Neural crest cell (in vitro differentiated cells): Measurements from ENCODE around the gene GALNT18. TPM values are rescaled to one million over a fixed set of nuclear protein-coding genes. Genes with fewer than 3 reads are reported as not detected.

Experiments
- DNase-seq: peaks from one replicate; pipeline ENCODE4 v3.0.0; 2021; ENCODE audit warnings: low read depth, mixed read lengths, low spot score
- H3K27ac Mint-ChIP-seq: one replicate; pipeline ENCODE4 v1.8.0; 2021; ENCODE audit warnings: mild to moderate bottlenecking, mixed read lengths; ENCODE audit not compliant: unreplicated experiment
- H3K27me3 Mint-ChIP-seq: 2 replicates; pipeline ENCODE4 v1.8.0; 2021; ENCODE audit warnings: low read depth, mild to moderate bottlenecking, mixed read lengths
- H3K36me3 Mint-ChIP-seq: 2 replicates; pipeline ENCODE4 v1.8.0; 2021; ENCODE audit warnings: low read depth, mild to moderate bottlenecking, mixed read lengths
- H3K4me1 Mint-ChIP-seq: 2 replicates; pipeline ENCODE4 v1.8.0; 2021; ENCODE audit warnings: mixed read lengths
- H3K4me3 Mint-ChIP-seq: one replicate; pipeline ENCODE4 v1.8.0; 2021; ENCODE audit warnings: mild to moderate bottlenecking, mixed read lengths
- H3K9me3 Mint-ChIP-seq: 2 replicates; pipeline ENCODE4 v1.8.0; 2021; ENCODE audit warnings: mixed read lengths
- CTCF ChIP-seq: fragments of 200-600 bp; sonication (generic); conservative IDR thresholded peaks from 2 replicates; pipeline ENCODE4 v1.5.0; 2021; ENCODE audit warnings: antibody characterized with exemption, mild to moderate bottlenecking
- total RNA-seq: library from RNA; stranded (reverse); gene quantifications from 2 replicates; pipeline ENCODE4 v1.2.1, GENCODE V29; 2021

The GALNT18 gene
- total RNA-seq, 1 donor from 2014 or later, result 2.8 TPM

- TF ChIP-seq CTCF, result no peak
- DNase-seq, result no peak
- Mint-ChIP-seq H3K9me3 (no peaks in the 10 kb centered on the region), H3K27me3 (no peaks in the 10 kb centered on the region), H3K4me3 (no peak overlapping the region), H3K36me3 (no peaks in the 10 kb centered on the region), H3K4me1 (no peaks in the 10 kb centered on the region), H3K27ac (no peak overlapping the region)
Observed at GRCh38 chr11:11384829-11385228, 237.0 kb downstream of the GALNT18 start.

- no peaks in the 10 kb centered on the region for H3K4me1 Mint-ChIP-seq
- H3K36me3 Mint-ChIP-seq, result no peaks in the 10 kb centered on the region
- H3K27me3 Mint-ChIP-seq, result no peaks in the 10 kb centered on the region
- no peak for TF ChIP-seq CTCF
- H3K4me3 Mint-ChIP-seq, result no peak overlapping the region
- no peak for DNase-seq
- no peak overlapping the region for H3K27ac Mint-ChIP-seq
- H3K9me3 Mint-ChIP-seq, result no peaks in the 10 kb centered on the region
Observed at GRCh38 chr11:11383995-11384394, 237.8 kb downstream of the GALNT18 start.

GRCh38 chr11:11382858-11383532 is 238.8 kb downstream of the GALNT18 start:
- no peak for TF ChIP-seq CTCF
- no peaks in the 10 kb centered on the region for H3K36me3 Mint-ChIP-seq
- no peak overlapping the region for H3K4me3 Mint-ChIP-seq
- no peaks in the 10 kb centered on the region for H3K27me3 Mint-ChIP-seq
- H3K9me3 Mint-ChIP-seq, result no peaks in the 10 kb centered on the region
- no peaks in the 10 kb centered on the region for H3K4me1 Mint-ChIP-seq
- DNase-seq, result no peak
- no peak overlapping the region for H3K27ac Mint-ChIP-seq

GRCh38 chr11:11381471-11382105 is 240.2 kb downstream of the GALNT18 start:
- H3K27me3 Mint-ChIP-seq, result no peaks in the 10 kb centered on the region
- no peak for TF ChIP-seq CTCF
- DNase-seq, result no peak
- no peaks in the 10 kb centered on the region for H3K36me3 Mint-ChIP-seq
- H3K4me1 Mint-ChIP-seq, result no peaks in the 10 kb centered on the region
- no peak overlapping the region for H3K27ac Mint-ChIP-seq
- no peaks in the 10 kb centered on the region for H3K9me3 Mint-ChIP-seq
- H3K4me3 Mint-ChIP-seq, result no peak overlapping the region

GRCh38 chr11:11380883-11381282 is 240.9 kb downstream of the GALNT18 start:
- Mint-ChIP-seq H3K9me3 (no peaks in the 10 kb centered on the region), H3K27me3 (no peaks in the 10 kb centered on the region), H3K27ac (no peak overlapping the region), H3K36me3 (no peaks in the 10 kb centered on the region), H3K4me1 (no peaks in the 10 kb centered on the region), H3K4me3 (no peak overlapping the region)
- no peak for TF ChIP-seq CTCF
- no peak for DNase-seq
